Left lung (tissue), 10 donors: ENCODE measurements around the gene CHST8. TPM values are rescaled to one million over a fixed set of nuclear protein-coding genes. Genes with fewer than 3 reads are reported as not detected.
A peak's percentile ranks its signal among the peaks of the same experiment; 100 is the strongest.

Experiments
- ATAC-seq: fragments of 200-7000 bp; cut with Tn5 transposase; one replicate; pipeline ENCODE4 v1.9.1; 2020; ENCODE audit warnings: moderate library complexity
- DNase-seq, 4 donors: peaks; one replicate each; pipeline ENCODE4 v3.0.0-alpha.2; 2013 to 2020
- H3K27ac ChIP-seq, 2 donors: fragments of 200-600 bp; sonication (generic) in 1 of 2; one replicate each; pipeline versions ENCODE4 v1.5.0 to v1.8.0; 2020 to 2021
- H3K27me3 ChIP-seq, 2 donors: fragments of 200-600 bp; sonication (generic) in 1 of 2; one replicate each; pipeline versions ENCODE4 v1.5.0 to v1.8.0; 2020 to 2021
- H3K36me3 ChIP-seq, 2 donors: fragments of 200-600 bp; sonication (generic) in 1 of 2; one replicate each; pipeline versions ENCODE4 v1.5.0 to v1.8.0; 2020 to 2021
- H3K4me1 ChIP-seq, 2 donors: fragments of 200-600 bp; one replicate each; pipeline ENCODE4 v1.8.0; 2021
- H3K4me3 ChIP-seq, 2 donors: fragments of 200-600 bp; sonication (generic) in 1 of 2; one replicate each; pipeline versions ENCODE4 v1.5.0 to v1.8.0; 2020 to 2021; ENCODE audit warnings: mild to moderate bottlenecking in 1 of 2
- H3K9me3 ChIP-seq, 2 donors: fragments of 200-600 bp; sonication (generic) in 1 of 2; one replicate each; pipeline versions ENCODE4 v1.5.0 to v1.8.0; 2020 to 2021
- CTCF ChIP-seq, 2 donors: fragments of 200-600 bp; sonication (generic) in 1 of 2; IDR thresholded peaks; one replicate each; pipeline versions ENCODE4 v1.5.0 to v1.8.0; 2021; ENCODE audit warnings: antibody characterized with exemption in 2 of 2
- intact Hi-C, 2 donors: fragments of 100-400 bp; cut with DNase I; formaldehyde crosslinking; loops; one replicate each; pipeline versions ENCODE4 v1.11.2 to v1.14.2; 2022
- polyA plus RNA-seq, 6 donors: library from polyadenylated mRNA; unstranded; fragments of 120-200 nt; gene quantifications; one replicate each; pipeline ENCODE4 v1.2.1, GENCODE V29; 2013; ENCODE audit not compliant: insufficient read length in 6 of 6
- total RNA-seq, 2 donors: library from RNA; stranded (reverse); fragmentation: NEBNext Ultra II Directional; extraction: Animal tissue kit (Norgen Biotek cat#: 25700); gene quantifications; one replicate each; pipeline ENCODE4 v1.2.1, GENCODE V29; 2021
- donor health status: DM: no; HTN: yes; CAD: no.
- donor health status: DM: no; HTN: no; CAD: no.

CHST8 gene
- total and polyA plus RNA-seq, 8 donors = 0.24 to 0.47 TPM; not detected in 6

DNA sequence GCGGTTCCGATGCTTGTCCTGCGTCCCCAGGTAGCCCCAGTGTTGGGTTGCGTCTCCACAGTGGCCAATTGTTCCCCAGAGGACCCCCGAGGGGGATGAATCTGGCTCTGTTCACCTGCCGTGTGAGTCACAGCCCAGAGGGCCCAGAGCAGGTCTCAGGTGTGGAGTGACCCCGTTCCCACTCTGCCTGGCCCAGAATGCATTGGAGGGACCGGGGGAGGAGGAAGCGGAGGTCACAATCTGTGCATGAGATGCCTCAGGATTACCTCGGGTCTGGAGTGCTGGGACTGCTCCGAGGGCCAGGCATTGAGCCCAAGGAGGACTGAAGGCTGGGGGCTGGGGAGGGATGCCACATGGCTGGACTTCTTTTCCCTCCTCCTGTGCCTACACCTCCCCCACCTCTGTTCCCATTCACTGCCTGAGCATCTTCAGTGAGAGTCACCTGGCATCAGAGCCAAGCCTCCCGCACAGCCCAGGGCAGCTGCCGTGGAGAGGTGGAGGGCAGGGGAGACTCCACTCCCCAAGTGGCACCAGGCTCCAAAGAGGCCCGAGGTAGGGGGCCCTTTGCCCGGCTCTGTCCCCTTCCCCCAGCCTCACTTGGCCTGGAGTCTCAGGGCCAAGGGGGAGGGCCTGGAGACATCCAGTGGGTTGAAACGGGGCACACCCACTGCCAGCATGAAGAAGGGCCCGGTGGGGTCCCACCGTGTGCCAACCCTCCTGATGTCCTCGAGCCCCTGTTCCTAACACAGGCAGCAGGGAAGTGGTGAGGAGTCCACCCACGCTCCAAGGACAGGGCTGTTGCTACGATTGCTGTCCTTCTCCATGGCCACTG lies 81.1 kb downstream of the CHST8 start:
- no peak overlapping the region for H3K27ac ChIP-seq
- ATAC-seq (no peak), DNase-seq (peak in 2 of 4 donors; percentile 14 to 54)
- no peak for TF ChIP-seq CTCF (IDR thresholded peaks at IDR 0.05)
- H3K4me3 ChIP-seq = no peak overlapping the region
- H3K36me3 ChIP-seq = no peaks in the 10 kb centered on the region
- H3K27me3 ChIP-seq = peaks cover 0 to 31% of the 10 kb centered on the region in 2 donors
- no peaks in the 10 kb centered on the region for H3K9me3 ChIP-seq
- intact Hi-C loops = no loop called here
- H3K4me1 ChIP-seq = no peaks in the 10 kb centered on the region

GRCh38 chr19:33703438-33703750 lies 81.6 kb downstream of the CHST8 start:
- peak in 1 of 4 donors; percentile 5 for DNase-seq
- H3K4me1 ChIP-seq = no peaks in the 10 kb centered on the region
- H3K27me3 ChIP-seq = peaks cover 0 to 31% of the 10 kb centered on the region in 2 donors
- H3K27ac ChIP-seq = no peak overlapping the region
- no peaks in the 10 kb centered on the region for H3K36me3 ChIP-seq
- no peaks in the 10 kb centered on the region for H3K9me3 ChIP-seq
- H3K4me3 ChIP-seq = no peak overlapping the region
- ATAC-seq = no peak
- TF ChIP-seq CTCF (IDR thresholded peaks at IDR 0.05) = no peak
- intact Hi-C loops = no loop called here

DNA sequence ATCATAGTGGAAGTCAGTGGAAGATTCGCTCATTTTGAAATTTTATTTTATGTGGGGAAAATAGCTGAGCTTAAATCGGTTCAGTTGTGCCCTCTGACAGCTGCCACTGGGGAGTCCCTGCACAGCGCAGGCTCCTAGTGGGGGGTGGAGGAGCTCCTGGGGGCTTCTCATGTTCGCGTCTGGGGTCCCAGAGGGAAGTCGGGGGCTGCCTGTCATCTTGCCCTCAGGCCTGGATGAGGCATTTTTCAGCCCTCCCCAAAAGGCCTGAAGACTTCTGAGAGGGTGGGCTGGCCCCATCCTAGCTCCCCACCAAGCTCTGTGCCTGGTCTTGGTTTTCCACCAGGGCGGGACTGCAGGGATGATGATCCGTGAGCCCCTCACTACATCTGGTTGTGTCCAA lies 82.1 kb downstream of the CHST8 start:
- Histone ChIP-seq H3K9me3 (no peaks in the 10 kb centered on the region), H3K27ac (no peak overlapping the region), H3K4me1 (no peaks in the 10 kb centered on the region), H3K4me3 (no peak overlapping the region), H3K36me3 (no peaks in the 10 kb centered on the region), H3K27me3 (peaks cover 0 to 30% of the 10 kb centered on the region in 2 donors)
- DNase-seq (peak in 1 of 4 donors; percentile 10), ATAC-seq (no peak)
- no peak for TF ChIP-seq CTCF (IDR thresholded peaks at IDR 0.05)
- intact Hi-C loops = no loop called here

GRCh38 chr19:33704271-33704670 lies 82.5 kb downstream of the CHST8 start:
- no peak for TF ChIP-seq CTCF (IDR thresholded peaks at IDR 0.05)

DNA sequence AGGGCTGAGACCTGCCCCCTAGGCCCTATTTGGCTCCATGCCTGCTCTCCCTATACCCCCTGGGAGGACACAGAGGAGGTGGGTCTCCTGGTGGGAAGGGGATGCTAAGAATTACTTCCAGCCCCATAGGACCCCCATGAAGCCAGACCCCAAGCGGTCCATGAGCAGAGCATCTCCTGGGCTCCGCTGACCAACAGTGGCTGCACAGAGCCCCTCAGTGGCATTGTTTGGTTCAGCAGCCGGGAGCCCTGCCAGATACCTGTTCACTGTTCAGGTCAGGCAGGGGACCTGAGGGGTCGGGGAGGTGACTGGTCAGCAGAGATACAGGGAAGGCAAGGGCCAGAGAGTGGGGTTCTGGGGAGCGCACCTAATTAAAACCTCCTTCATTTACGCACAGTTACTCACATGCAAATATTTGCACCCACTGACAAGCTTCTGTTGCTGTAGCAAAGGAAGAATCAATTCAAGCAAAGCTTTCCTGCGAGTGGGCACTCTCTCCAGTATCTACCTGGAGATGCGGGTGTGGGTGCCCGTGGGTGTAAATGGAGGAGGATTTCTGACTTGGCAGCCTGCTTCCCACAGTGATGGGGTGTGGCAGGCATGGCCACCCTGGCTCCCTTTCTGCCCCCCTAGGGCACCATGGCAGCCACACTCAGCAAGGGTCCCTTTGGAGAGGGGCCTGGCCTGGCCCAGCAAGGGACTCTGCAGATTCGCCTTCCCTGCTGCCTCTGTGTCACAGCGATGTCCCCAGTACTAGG lies 83.5 kb downstream of the CHST8 start:
- H3K9me3 ChIP-seq = peaks cover 0 to 4% of the 10 kb centered on the region in 2 donors
- DNase-seq (peak in 1 of 4 donors; percentile 15), ATAC-seq (no peak)
- no peaks in the 10 kb centered on the region for H3K36me3 ChIP-seq
- H3K27me3 ChIP-seq = peaks cover 0 to 18% of the 10 kb centered on the region in 2 donors
- H3K27ac ChIP-seq = no peak overlapping the region
- intact Hi-C loops = no loop called here
- no peak overlapping the region for H3K4me3 ChIP-seq
- H3K4me1 ChIP-seq = no peaks in the 10 kb centered on the region
- no peak for TF ChIP-seq CTCF (IDR thresholded peaks at IDR 0.05)

More at GRCh38 chr19:33704271-33704670, 82.5 kb downstream of the CHST8 start:
- H3K9me3 ChIP-seq = no peaks in the 10 kb centered on the region
- H3K36me3 ChIP-seq = no peaks in the 10 kb centered on the region
- no peaks in the 10 kb centered on the region for H3K4me1 ChIP-seq
- no peak for ATAC-seq
- peaks cover 0 to 25% of the 10 kb centered on the region in 2 donors for H3K27me3 ChIP-seq
- H3K27ac ChIP-seq = no peak overlapping the region
- intact Hi-C loops = no loop called here
- DNase-seq = peak in 1 of 4 donors; percentile 7
- H3K4me3 ChIP-seq = no peak overlapping the region
